ENCODE results near the gene STAM. TPM values are rescaled to one million over a fixed set of nuclear protein-coding genes. Genes with fewer than 3 reads are reported as not detected.

STAM gene
- total and polyA plus RNA-seq, 9 of the 15 experiments (the other 6 are each of a cell fraction or from before 2014, with no cell fraction given), result 13.8 to 33.5 (median 26.4) TPM

GRCh38 chr10:17712717-17713471, 68.9 kb downstream of the STAM start:
- no peaks in the 10 kb centered on the region for H3K4me1 ChIP-seq (replicated peaks in 1 of 2; ENCODE audit: control insufficient read depth in 2 of 2, insufficient read depth in 2 of 2, low read length in 2 of 2)
- no peak for ATAC-seq
- no TSS peak for BruUV-seq (replicated peaks)
- H3K27ac ChIP-seq (ENCODE audit: extremely low read depth, low read depth, low read length), result no peak overlapping the region
- in situ Hi-C loops (cut with MboI) (no loop called here), intact Hi-C loops (cut with micrococcal nuclease) (no loop called here)
- WGBS (ENCODE audit: insufficient coverage, low coverage, missing lambda C conversion rate), result 93% methylated on average over 16 of the region's 18 CpGs
- no peaks in the 10 kb centered on the region for H3K27me3 ChIP-seq (ENCODE audit: control insufficient read depth in 2 of 2, insufficient read depth in 2 of 2, low read length in 2 of 2)
- no peak for DNase-seq (ENCODE audit: extremely low read depth in 1 of 4, low spot score in 3 of 4)
- no peaks in the 10 kb centered on the region for H3K79me2 ChIP-seq (ENCODE audit: control insufficient read depth, insufficient read depth, low read length)
- H3K9ac ChIP-seq (ENCODE audit: insufficient read depth in 1 of 2, low read depth in 2 of 2, low read length in 2 of 2), result no peak overlapping the region
- FAIRE-seq, result no peak
- H3K9me3 ChIP-seq (replicated peaks; ENCODE audit: control insufficient read depth, insufficient read depth, low read depth, low read length), result no peaks in the 10 kb centered on the region
- CTCF ChIA-PET (ENCODE audit: low intra/inter-chr PET ratio), result no interaction called here
- H3K9me1 ChIP-seq (ENCODE audit: control insufficient read depth, insufficient read depth, low read length), result no peaks in the 10 kb centered on the region
- no peak overlapping the region for H2AFZ ChIP-seq (ENCODE audit: low read depth, low read length)
- POLR2A ChIA-PET, result interaction anchor here (0.6 to 0.8 kb wide), 2 partner anchors 13 to 896 kb away, joined by 3 to 4 read pairs; no protein-coding TSS in a partner anchor
- H3K36me3 ChIP-seq (ENCODE audit: control insufficient read depth, insufficient read depth, low read length), result peaks cover 64% of the 10 kb centered on the region; the same call in 2 of the 3 replicates
- H3K4me2 ChIP-seq (ENCODE audit: insufficient read depth, low read length), result no peak overlapping the region
- no peak overlapping the region for H3K4me3 ChIP-seq
- peak in 1 of 2 experiments; percentile 65; a peak in 1 of 4 replicates for TF ChIP-seq ZMIZ1 (IDR thresholded peaks at IDR 0.05; ENCODE audit: low read depth in 2 of 2, low read length in 2 of 2)
- TF ChIP-seq MLLT1 (IDR thresholded peaks at IDR 0.05), result peak in 1 of 2 experiments; percentile 95; a peak in 2 of 4 replicates
- TF ChIP-seq ZBTB17 (CRISPR knock-in tag; IDR thresholded peaks at IDR 0.05), result peak; percentile 80; the same call in 1 of the 2 replicates
- no peak for TF ChIP-seq ARID2 (IDR thresholded peaks at IDR 0.05)
- H4K20me1 ChIP-seq (replicated peaks; ENCODE audit: control insufficient read depth, insufficient read depth, low read length), result no peaks in the 10 kb centered on the region
